Spleen (tissue), 7 donors: ENCODE data around the gene MAP7D2.
"Not testable (repeated sequence)": the region's sequence is repeated elsewhere in the genome, so short reads cannot be mapped to it uniquely, and the experiment has no call there.

Source experiments
- POLR2A ChIP-seq, 3 donors: fragments of 450-650 bp; IDR thresholded peaks; one replicate each; pipeline ENCODE4 v1.5.1; 2017; ENCODE audit warnings: antibody characterized with exemption in 3 of 3, mild to moderate bottlenecking in 1 of 3
- POLR2AphosphoS5 ChIP-seq, 3 donors: sonication (generic); formaldehyde crosslinking; IDR thresholded peaks; one replicate each; pipeline ENCODE4 v1.5.1; 2017; ENCODE audit warnings: antibody characterized with exemption in 3 of 3
- TF ChIP-seq, protein P1 (sequence below), 11 experiments: fragments of 200-600 bp in 7 of 11; fragments of 450-650 bp in 4 of 11; sonication (generic) in 4 of 11; IDR thresholded peaks in 8 of 11; conservative IDR thresholded peaks in 3 of 11; 1 replicate in 7 of 11; 2 replicates in 4 of 11; pipeline versions ENCODE4 v1.4.0 to v1.8.0; 2016 to 2021; ENCODE audit warnings: antibody characterized with exemption in 11 of 11, inconsistent platforms in 4 of 11, mild to moderate bottlenecking in 1 of 11
- donor health status: DM: no; HTN: no; CAD: no; lungs with moderate emphysema.
- donor health status: DM: no; HTN: no; CAD: no.
- donor health status: DM: no; HTN: no; CAD: no.

DNA sequence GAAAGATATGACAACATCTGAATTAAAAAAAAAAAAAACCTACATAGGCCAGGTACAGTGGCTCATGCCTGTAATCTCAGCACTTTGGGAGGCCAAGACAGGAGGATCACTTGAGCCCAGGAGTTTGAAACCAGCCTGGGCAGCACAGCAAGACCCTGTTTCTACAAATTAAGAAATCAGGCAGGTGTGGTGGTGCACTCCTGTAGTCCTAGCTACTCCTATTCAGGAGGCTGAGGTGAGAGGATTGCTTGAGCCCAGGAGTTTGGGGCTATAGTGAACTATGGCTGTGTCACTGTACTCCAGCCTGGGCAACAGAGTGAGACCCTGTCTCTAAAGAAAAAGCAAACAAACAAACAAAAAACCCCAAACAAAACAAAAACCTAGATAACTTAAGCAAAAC, 45.8 kb upstream of the MAP7D2 start:
- TF ChIP-seq POLR2A, POLR2AphosphoS5 (IDR thresholded peaks at IDR 0.05): not testable (repeated sequence)
- TF ChIP-seq, protein P1, sequence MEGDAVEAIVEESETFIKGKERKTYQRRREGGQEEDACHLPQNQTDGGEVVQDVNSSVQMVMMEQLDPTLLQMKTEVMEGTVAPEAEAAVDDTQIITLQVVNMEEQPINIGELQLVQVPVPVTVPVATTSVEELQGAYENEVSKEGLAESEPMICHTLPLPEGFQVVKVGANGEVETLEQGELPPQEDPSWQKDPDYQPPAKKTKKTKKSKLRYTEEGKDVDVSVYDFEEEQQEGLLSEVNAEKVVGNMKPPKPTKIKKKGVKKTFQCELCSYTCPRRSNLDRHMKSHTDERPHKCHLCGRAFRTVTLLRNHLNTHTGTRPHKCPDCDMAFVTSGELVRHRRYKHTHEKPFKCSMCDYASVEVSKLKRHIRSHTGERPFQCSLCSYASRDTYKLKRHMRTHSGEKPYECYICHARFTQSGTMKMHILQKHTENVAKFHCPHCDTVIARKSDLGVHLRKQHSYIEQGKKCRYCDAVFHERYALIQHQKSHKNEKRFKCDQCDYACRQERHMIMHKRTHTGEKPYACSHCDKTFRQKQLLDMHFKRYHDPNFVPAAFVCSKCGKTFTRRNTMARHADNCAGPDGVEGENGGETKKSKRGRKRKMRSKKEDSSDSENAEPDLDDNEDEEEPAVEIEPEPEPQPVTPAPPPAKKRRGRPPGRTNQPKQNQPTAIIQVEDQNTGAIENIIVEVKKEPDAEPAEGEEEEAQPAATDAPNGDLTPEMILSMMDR (IDR thresholded peaks at IDR 0.05 in 8 of 11, conservative IDR thresholded peaks at IDR 0.05 in 3 of 11): not testable (repeated sequence)
